Central memory CD8-positive, alpha-beta T cell (primary cell): Measurements from ENCODE around the gene EFCC1.

Source experiments
- ATAC-seq: fragments of 150-1000 bp; cut with Tn5 transposase; replicated peaks from 2 replicates; pipeline ENCODE4 v1.10.0; 2022; ENCODE audit warnings: mild to moderate bottlenecking, moderate FRiP score, moderate number of reproducible peaks; ENCODE audit not compliant: poor library complexity, severe bottlenecking; ENCODE audit errors: extremely low read depth
- DNase-seq, 2 donors: peaks; one replicate each; pipeline ENCODE4 v3.0.0; 2021; ENCODE audit warnings: low spot score in 2 of 2
- H3K27ac Mint-ChIP-seq: one replicate; pipeline ENCODE4 v1.8.0; 2022; ENCODE audit warnings: low read depth, mild to moderate bottlenecking, moderate library complexity, mixed read lengths
- H3K27me3 Mint-ChIP-seq: one replicate; pipeline ENCODE4 v1.8.0; 2022; ENCODE audit warnings: mixed read lengths
- H3K36me3 Mint-ChIP-seq: one replicate; pipeline ENCODE4 v1.8.0; 2022; ENCODE audit warnings: mild to moderate bottlenecking, moderate library complexity, mixed read lengths; ENCODE audit not compliant: insufficient read depth
- H3K4me1 Mint-ChIP-seq: one replicate; pipeline ENCODE4 v1.8.0; 2022; ENCODE audit warnings: mixed read lengths
- H3K4me3 Mint-ChIP-seq: one replicate; pipeline ENCODE4 v1.8.0; 2022; ENCODE audit warnings: mild to moderate bottlenecking, moderate library complexity, mixed read lengths
- H3K9me3 Mint-ChIP-seq: one replicate; pipeline ENCODE4 v1.8.0; 2022; ENCODE audit warnings: mixed read lengths

Gene EFCC1

DNA sequence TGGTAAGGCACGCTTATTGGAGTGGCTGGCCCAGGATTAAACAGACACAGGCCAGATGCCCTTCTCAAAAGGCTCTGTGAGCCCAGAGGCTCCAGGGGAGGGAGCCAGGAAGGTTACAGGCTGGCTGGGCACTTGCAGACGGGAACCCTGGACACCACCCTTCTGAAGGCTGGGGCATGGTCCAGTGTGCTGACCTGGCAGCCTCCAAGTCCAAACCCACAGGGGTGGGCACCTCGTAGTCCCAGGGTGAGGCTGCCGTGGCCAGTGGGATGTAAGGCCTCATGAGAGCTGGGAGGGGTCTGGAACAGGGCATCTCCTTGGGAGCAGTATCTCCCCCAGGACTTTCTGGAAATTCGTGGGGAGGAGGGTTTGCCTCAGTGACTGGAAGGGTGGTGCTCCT lies 19.6 kb downstream of the EFCC1 start:
- Mint-ChIP-seq H3K4me3 (no peak overlapping the region), H3K4me1 (peaks cover 37% of the 10 kb centered on the region), H3K27ac (no peak overlapping the region), H3K27me3 (no peaks in the 10 kb centered on the region), H3K36me3 (no peaks in the 10 kb centered on the region), H3K9me3 (no peaks in the 10 kb centered on the region)
- DNase-seq (no peak), ATAC-seq (no peak)

DNA sequence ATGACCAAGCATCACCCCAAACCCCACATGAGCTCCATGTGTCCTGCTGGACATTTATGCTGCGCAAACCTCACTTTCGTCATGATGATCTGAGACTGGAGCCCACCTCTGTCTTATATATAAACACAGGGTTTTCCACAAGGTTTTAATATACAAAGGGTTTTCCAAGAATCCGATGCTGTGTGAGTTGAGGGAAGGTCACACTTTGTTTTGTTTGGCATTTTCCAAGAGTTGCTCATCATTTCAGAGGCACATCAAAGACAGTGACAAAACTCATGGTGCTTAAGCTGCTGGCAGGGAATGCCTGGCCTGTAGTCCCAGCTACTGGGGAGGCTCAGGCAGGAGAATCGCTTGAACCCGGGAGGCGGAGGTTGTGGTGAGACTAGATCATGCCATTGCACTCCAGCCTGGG lies 20.0 kb downstream of the EFCC1 start:
- H3K27ac Mint-ChIP-seq, result no peak overlapping the region
- no peaks in the 10 kb centered on the region for H3K27me3 Mint-ChIP-seq
- no peaks in the 10 kb centered on the region for H3K36me3 Mint-ChIP-seq
- peaks cover 36% of the 10 kb centered on the region for H3K4me1 Mint-ChIP-seq
- ATAC-seq (no peak), DNase-seq (no peak)
- H3K4me3 Mint-ChIP-seq, result no peak overlapping the region
- no peaks in the 10 kb centered on the region for H3K9me3 Mint-ChIP-seq

DNA sequence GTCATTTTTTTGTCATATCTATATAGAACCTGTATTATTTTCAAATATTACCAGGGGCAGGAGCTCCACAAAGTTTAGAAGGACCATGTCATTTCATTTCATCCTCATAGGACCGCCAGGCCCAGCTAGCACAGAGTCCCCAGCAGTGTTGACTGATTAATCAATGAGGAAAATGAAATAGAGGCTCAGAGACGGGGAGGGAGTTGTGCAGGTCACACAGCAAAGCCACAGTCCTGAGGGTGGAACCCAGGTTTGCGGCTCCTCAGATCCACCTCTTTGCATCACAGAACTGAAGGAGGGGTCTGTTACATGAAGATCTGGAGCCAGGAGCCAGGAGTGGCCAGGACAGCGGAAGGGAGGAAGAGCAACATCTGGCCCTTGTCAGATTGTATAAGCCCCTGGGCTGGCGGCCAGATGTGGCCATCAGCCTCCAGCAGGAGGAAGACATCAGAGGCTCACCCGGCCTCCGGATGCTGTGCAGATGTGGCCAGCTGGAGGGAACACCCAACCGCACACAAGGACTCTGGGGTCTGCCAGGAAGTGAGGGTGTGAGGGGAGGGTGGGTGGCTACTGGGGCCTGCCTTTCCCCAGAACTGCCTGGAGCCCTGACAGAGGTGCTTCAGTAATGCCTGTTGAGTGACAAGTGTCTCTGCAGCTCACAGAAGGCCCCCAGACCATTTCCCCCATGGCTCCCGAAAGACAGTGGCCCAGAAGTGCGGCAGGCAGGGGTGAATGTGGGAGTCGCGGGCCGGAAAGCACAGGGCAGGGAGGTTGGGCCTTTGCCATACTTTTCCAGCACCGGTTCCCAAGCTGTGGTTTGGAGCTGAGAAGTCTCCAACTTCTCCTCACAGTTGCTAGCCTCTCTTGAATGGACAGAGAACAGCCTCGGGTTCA lies 21.3 kb downstream of the EFCC1 start:
- Mint-ChIP-seq H3K27ac (peak overlapping the region; percentile 66), H3K9me3 (no peaks in the 10 kb centered on the region), H3K4me3 (no peak overlapping the region), H3K4me1 (peaks cover 32% of the 10 kb centered on the region), H3K27me3 (no peaks in the 10 kb centered on the region), H3K36me3 (peaks cover 4% of the 10 kb centered on the region)
- ATAC-seq, result no peak
- DNase-seq, result no peak

DNA sequence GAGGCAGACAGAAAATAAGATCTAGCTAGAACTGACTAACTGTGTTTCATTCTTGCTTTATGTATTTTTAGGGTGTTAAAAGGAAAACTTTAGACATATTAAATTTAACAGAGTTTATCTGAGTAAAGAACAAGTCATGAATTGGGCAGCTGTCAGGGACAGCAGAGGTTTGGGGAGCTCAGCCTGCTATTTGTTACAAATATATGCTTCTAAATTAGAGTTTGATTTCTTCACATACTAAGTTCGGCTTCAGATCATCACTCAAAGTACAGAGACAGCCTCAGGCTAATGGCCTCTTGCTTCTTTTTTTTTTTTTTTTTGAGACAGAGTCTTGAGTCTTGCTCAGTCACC lies 21.9 kb downstream of the EFCC1 start:
- peaks cover 4% of the 10 kb centered on the region for H3K36me3 Mint-ChIP-seq
- no peak overlapping the region for H3K4me3 Mint-ChIP-seq
- DNase-seq, result no peak
- H3K9me3 Mint-ChIP-seq, result no peaks in the 10 kb centered on the region
- ATAC-seq, result no peak
- H3K4me1 Mint-ChIP-seq, result peaks cover 28% of the 10 kb centered on the region
- H3K27ac Mint-ChIP-seq, result no peak overlapping the region
- H3K27me3 Mint-ChIP-seq, result no peaks in the 10 kb centered on the region

DNA sequence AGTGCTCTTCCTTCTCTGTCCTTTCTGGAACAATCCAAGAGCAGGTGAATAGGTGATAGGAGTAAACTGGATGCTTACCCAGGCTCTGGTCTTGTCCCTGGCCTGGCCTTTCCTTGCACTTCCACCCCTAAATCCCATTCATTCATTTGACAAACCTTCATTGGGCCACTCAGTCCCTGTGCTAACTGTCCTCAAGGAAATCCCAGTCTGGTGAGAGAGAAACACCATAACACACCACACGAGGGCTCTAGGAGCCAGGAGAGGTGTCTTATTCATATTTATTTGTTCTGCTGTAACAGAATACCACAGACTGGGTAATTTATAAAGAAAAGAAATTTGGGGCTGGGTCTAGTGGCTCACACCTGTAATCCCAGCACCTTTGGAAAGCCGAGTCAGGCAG lies 22.8 kb downstream of the EFCC1 start:
- ATAC-seq (no peak), DNase-seq (no peak)
- peaks cover 23% of the 10 kb centered on the region for H3K4me1 Mint-ChIP-seq
- peaks cover 4% of the 10 kb centered on the region for H3K36me3 Mint-ChIP-seq
- H3K27me3 Mint-ChIP-seq, result no peaks in the 10 kb centered on the region
- H3K27ac Mint-ChIP-seq, result peak overlapping the region; percentile 53
- no peaks in the 10 kb centered on the region for H3K9me3 Mint-ChIP-seq
- H3K4me3 Mint-ChIP-seq, result no peak overlapping the region

DNA sequence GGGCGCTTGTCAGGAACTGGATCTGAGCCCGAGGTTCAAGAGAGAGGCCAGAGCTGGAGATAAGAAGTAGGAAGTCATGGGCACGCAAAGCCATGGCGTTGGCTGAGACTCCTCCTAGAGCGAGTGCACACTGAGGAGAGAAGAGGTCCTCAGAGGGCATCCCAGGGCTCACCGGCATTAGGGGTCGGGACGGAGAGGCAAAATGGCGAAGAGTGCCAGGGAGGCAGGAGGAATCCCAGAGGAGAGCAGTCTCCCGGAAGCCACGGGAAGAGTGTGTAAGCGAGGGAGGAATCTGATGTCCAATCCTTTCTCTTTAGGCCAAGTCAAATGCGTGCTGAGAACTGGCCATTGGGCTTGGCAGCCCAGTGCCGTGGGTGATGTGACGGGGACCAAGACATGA lies 24.0 kb downstream of the EFCC1 start:
- Mint-ChIP-seq H3K36me3 (peaks cover 4% of the 10 kb centered on the region), H3K4me1 (peaks cover 22% of the 10 kb centered on the region)
- no peak for DNase-seq

DNA sequence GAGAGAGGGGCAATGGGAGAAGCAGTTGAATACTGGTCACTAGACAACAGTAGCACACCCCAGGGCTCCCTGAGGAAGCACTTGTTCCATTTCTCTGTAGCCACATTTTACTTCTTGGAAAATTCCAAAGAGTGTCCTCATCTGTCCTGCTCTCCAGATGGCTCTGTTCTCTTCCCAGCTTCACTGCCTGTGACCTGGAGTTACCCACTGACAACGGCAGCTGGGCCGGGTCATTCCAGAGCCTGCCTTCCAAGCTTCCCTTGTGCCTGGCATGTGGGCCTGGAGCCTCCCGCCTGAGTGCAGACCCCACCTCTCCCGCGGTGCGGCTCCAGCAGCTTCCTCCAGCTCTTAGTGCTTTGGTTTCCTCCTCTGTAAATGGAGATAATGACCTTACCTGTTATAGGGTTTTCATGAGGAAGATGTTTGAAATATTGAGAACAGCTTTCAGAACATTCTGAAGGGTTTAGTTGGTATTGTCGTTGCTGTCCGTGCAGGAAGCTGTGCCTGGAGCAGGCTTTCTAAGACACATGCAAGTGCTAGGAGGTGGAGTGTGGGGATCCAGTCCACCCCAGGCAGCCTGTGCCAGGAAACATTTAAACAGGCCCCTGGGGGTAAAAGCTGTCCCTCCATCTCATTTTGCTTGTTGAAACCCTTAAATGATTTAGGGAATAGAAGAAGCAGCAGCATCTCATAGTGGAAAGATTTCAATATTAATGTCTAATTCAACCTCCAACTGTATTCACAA lies 24.8 kb downstream of the EFCC1 start:
- Mint-ChIP-seq H3K9me3 (no peaks in the 10 kb centered on the region), H3K4me3 (peak overlapping the region; percentile 75), H3K27ac (peak overlapping the region; percentile 92), H3K4me1 (peaks cover 22% of the 10 kb centered on the region), H3K36me3 (peaks cover 4% of the 10 kb centered on the region), H3K27me3 (no peaks in the 10 kb centered on the region)
- DNase-seq, result no peak
- no peak for ATAC-seq

More for the DNA sequence above, 24.0 kb downstream of the EFCC1 start:
- ATAC-seq, result no peak
- Mint-ChIP-seq H3K9me3 (no peaks in the 10 kb centered on the region), H3K27me3 (no peaks in the 10 kb centered on the region), H3K27ac (no peak overlapping the region), H3K4me3 (peak overlapping the region; percentile 14)

DNA sequence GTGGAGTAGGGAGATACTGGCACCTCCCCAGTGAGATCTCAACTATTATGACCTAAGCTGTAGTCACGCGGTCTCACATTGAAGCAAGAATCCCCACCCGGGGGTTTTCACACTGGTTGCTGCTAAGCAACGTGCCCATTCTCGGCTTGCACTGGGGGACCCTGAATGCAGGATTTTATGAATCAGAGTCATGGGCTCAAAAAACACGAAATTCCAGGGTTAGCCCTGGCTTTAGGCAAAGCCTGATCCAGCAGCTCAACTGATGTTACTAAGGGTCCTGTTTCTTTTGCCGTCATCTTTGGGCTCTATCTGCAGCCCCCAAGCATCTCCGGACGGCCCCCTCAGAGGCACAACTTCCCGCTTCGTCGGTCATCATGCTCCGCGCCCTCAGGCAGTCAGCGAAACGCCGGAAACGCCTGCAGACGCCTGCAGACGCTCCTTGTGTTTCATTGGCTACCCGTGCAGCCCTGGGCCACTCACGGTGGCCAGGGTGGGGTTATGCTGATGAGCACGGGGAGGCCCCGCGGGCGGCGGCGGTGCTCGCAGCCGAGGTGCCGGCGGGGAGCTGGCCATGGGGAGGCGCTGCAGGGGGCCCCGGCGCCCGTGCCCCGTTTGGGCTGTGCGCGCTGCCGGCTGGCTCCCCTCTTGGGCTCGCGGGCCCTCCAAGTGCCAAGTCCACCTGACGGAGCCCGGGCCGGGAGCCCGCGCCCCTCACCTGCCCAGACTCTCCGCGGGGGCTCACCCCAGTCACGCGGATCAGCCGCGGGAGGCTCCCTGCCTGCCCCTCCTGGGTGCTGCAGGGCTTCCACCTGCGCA lies 25.8 kb downstream of the EFCC1 start:
- H3K4me1 Mint-ChIP-seq, result peaks cover 19% of the 10 kb centered on the region
- DNase-seq, result peak; percentile 83 to 88
- peak; percentile 100 for ATAC-seq
- no peaks in the 10 kb centered on the region for H3K9me3 Mint-ChIP-seq
- peak overlapping the region; percentile 75 for H3K4me3 Mint-ChIP-seq
- peaks cover 4% of the 10 kb centered on the region for H3K36me3 Mint-ChIP-seq
- peak overlapping the region; percentile 92 for H3K27ac Mint-ChIP-seq
- no peaks in the 10 kb centered on the region for H3K27me3 Mint-ChIP-seq

DNA sequence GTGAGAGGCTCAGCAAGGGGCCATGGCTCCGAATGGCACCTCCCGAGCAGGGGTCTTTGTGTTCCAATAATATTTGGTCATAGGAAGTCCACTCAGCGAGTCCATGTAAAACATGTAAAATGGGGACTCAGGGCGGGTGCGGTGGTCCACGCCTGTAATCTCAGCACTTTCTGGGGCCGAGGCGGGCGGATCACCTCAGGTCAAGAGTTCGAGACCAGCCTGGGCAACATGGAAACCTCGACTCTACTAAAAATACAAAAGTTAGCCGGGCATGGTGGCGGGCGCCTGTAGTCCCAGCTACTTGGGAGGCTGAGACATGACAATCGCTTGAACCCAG lies 26.4 kb downstream of the EFCC1 start:
- DNase-seq, result no peak
- Mint-ChIP-seq H3K9me3 (no peaks in the 10 kb centered on the region), H3K27ac (peak overlapping the region; percentile 92), H3K4me3 (peak overlapping the region; percentile 75), H3K4me1 (peaks cover 13% of the 10 kb centered on the region), H3K36me3 (peaks cover 4% of the 10 kb centered on the region), H3K27me3 (no peaks in the 10 kb centered on the region)
- ATAC-seq, result no peak

DNA sequence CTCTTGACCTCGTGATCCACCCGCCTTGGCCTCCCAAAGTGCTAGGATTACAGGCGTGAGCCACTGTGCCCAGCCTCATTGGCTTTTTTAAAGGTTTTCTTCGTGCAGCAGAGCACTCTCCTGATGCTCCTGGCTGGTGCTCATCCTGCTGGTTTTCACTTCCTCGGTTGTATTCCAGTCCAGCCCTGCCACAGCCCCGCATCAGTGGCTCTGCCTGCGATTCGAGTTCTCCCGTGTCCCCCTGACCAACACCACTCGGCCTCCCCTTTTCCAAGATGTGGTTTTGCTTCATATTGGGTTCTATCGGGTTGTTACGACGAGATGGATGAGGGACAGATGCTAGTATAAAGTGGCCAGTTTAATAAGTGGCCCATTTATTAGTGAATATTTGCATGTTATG lies 27.8 kb downstream of the EFCC1 start:
- Mint-ChIP-seq H3K4me3 (peak overlapping the region; percentile 12), H3K27ac (no peak overlapping the region), H3K27me3 (no peaks in the 10 kb centered on the region), H3K4me1 (peaks cover 12% of the 10 kb centered on the region), H3K9me3 (no peaks in the 10 kb centered on the region), H3K36me3 (peaks cover 4% of the 10 kb centered on the region)
- no peak for DNase-seq
- no peak for ATAC-seq

DNA sequence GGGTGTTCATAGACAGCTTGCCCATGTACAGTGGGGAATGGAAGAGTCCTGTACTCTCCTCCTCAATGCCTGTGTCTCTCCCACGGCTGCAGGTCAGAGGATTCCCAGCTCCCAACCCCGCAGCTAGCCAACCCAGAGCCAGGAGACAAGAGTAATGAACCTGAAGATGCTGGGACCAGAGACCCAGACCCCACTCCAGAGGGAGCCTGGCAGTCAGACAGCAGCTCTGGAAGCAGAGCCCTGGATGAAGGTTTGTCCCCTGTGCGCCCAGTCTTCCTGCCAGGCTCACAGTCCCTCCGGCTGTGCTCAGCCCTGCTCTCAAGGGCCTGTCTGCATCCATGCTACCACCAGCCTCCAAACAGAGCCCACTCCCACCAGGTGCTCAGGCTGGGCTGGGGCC lies 29.5 kb downstream of the EFCC1 start:
- H3K4me1 Mint-ChIP-seq, result peaks cover 12% of the 10 kb centered on the region
- ATAC-seq (no peak), DNase-seq (no peak)
- peaks cover 4% of the 10 kb centered on the region for H3K36me3 Mint-ChIP-seq
- no peaks in the 10 kb centered on the region for H3K27me3 Mint-ChIP-seq
- no peak overlapping the region for H3K4me3 Mint-ChIP-seq
- H3K9me3 Mint-ChIP-seq, result no peaks in the 10 kb centered on the region
- no peak overlapping the region for H3K27ac Mint-ChIP-seq

DNA sequence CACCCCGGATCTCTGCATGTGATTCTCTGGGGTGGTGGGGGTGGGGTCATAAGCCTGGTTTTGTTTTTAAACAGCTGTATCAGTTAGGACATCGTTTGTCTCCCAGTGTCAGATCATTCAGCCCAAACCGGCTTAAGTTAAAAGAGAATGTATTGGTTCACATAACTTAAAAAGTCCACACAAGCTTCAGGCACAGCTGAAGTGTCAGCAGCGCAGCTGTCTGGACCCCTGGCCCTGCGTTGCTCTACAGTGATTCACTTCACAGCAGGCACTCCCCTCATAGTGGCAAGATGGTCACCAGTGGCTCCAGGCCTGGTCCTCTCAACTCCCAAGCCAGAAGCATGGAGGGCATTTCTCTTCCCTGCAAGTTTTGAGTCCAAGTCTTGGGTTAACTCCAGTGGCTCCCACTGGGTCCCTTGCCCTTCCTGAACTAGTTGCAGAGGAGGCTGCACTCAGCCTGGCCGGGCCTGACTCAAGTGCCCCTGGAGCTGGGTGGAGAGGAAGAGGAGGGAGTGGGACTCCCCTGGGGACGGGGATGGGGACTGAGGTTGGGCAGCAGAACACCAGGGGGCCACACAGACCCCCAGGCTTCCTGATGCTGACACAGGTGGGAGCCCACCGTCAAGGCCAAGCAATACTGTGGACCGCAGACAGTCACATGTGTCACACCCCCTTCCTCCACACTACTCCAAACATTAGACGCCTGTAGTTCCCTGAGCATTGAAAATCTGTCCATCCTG lies 30.5 kb downstream of the EFCC1 start:
- peaks cover 2% of the 10 kb centered on the region for H3K36me3 Mint-ChIP-seq
- peaks cover 4% of the 10 kb centered on the region for H3K4me1 Mint-ChIP-seq
- DNase-seq (no peak), ATAC-seq (no peak)
- no peak overlapping the region for H3K27ac Mint-ChIP-seq
- H3K27me3 Mint-ChIP-seq, result no peaks in the 10 kb centered on the region
- no peaks in the 10 kb centered on the region for H3K9me3 Mint-ChIP-seq
- no peak overlapping the region for H3K4me3 Mint-ChIP-seq
